Upper lobe of left lung (tissue), 4 donors: ENCODE data around the gene KCNJ18.
"Not testable (repeated sequence)": the region's sequence is repeated elsewhere in the genome, so short reads cannot be mapped to it uniquely, and the experiment has no call there.

ENCODE experiments used
- CTCF ChIP-seq, 6 experiments: fragments of 450-650 bp in 4 of 6; fragments of 200-600 bp in 2 of 6; sonication (generic) in 2 of 6; IDR thresholded peaks; one replicate each; pipeline ENCODE4 v1.5.1; 2016 to 2019; ENCODE audit warnings: antibody characterized with exemption in 6 of 6
- EP300 ChIP-seq, 4 donors: sonication (generic); formaldehyde crosslinking; IDR thresholded peaks; one replicate each; pipeline ENCODE4 v1.5.1; 2017; ENCODE audit warnings: antibody characterized with exemption in 4 of 4, control low read depth in 2 of 4
- POLR2A ChIP-seq, 4 donors: fragments of 450-650 bp; IDR thresholded peaks; one replicate each; pipeline ENCODE4 v1.5.1; 2016 to 2017; ENCODE audit warnings: antibody characterized with exemption in 4 of 4, mild to moderate bottlenecking in 2 of 4
- POLR2AphosphoS5 ChIP-seq, 2 donors: sonication (generic); formaldehyde crosslinking; IDR thresholded peaks; one replicate each; pipeline ENCODE4 v1.5.1; 2017; ENCODE audit warnings: antibody characterized with exemption in 2 of 2

GRCh38 chr17:21746415-21746814 lies 54.1 kb downstream of the KCNJ18 start:
- TF ChIP-seq CTCF, EP300, POLR2AphosphoS5, POLR2A (IDR thresholded peaks at IDR 0.05): not testable (repeated sequence)
